Esophagus (tissue), 2 donors: ENCODE measurements around the gene BMP10. TPM values are rescaled to one million over a fixed set of nuclear protein-coding genes. Genes with fewer than 3 reads are reported as not detected.
"Not testable (repeated sequence)": the region's sequence is repeated elsewhere in the genome, so short reads cannot be mapped to it uniquely, and the experiment has no call there.

Experiments used
- H3K27ac ChIP-seq, 2 donors: one replicate each; pipeline ENCODE4 v1.5.1; 2013; ENCODE audit warnings: low read depth in 2 of 2, mild to moderate bottlenecking in 2 of 2, inconsistent platforms in 1 of 2, low read length in 1 of 2, moderate library complexity in 1 of 2
- H3K27me3 ChIP-seq, 2 donors: one replicate each; pipeline ENCODE4 v1.6.1; 2013; ENCODE audit warnings: low read length in 2 of 2, control low read depth in 1 of 2, mild to moderate bottlenecking in 1 of 2; ENCODE audit not compliant: insufficient read depth in 2 of 2, control insufficient read depth in 1 of 2
- H3K36me3 ChIP-seq, 2 donors: one replicate each; pipeline ENCODE4 v1.6.1; 2013; ENCODE audit warnings: low read length in 1 of 2; ENCODE audit not compliant: control insufficient read depth in 2 of 2, insufficient read depth in 2 of 2
- H3K4me1 ChIP-seq, 2 donors: one replicate each; pipeline ENCODE4 v1.6.1; 2013; ENCODE audit warnings: low read length in 1 of 2; ENCODE audit not compliant: control insufficient read depth in 2 of 2, insufficient read depth in 2 of 2
- H3K4me3 ChIP-seq, 2 donors: one replicate each; pipeline ENCODE4 v1.5.1; 2013; ENCODE audit warnings: low read length in 2 of 2, mild to moderate bottlenecking in 2 of 2, low read depth in 1 of 2, moderate library complexity in 1 of 2
- H3K9me3 ChIP-seq, 2 donors: one replicate each; pipeline ENCODE4 v1.6.1; 2013; ENCODE audit warnings: mild to moderate bottlenecking in 2 of 2, low read depth in 1 of 2, low read length in 1 of 2, moderate library complexity in 1 of 2; ENCODE audit not compliant: control insufficient read depth in 2 of 2, insufficient read depth in 1 of 2
- WGBS, 2 donors: extraction: QIAGEN DNeasy Blood & Tissue Kit; methylation state at CpG; one replicate each; pipeline ENCODE4 v1.1.7; 2013; 5-methylcytosine and 5-hydroxymethylcytosine counted together
- polyA plus RNA-seq, 2 donors: library from polyadenylated mRNA; stranded (reverse); fragments of 200-250 nt; gene quantifications; one replicate each; pipeline ENCODE4 v1.2.3, GENCODE V29; 2013
- donor health status: healthy with polysubstance abuse.
- donor health status: Bipolar disorder and iron deficiency.

The BMP10 gene
- polyA plus RNA-seq, 2 donors, result not detected

DNA sequence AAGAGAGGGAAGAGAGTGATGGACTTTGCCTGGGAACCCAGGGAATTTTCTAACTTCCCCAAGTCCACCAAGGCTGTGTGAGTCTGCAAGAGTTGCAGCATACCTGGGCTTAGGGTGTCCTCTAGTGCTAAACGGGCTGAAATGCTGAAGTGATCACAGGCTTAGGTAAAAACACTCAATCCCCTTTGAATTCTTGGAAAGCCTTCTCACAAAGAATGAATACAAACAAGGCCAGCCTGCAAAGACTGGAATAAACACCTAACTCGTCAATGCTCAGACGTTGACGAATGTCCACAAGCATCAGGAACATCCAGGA lies 30.0 kb upstream of the BMP10 start:
- no peaks in the 10 kb centered on the region for H3K27me3 ChIP-seq
- no peaks in the 10 kb centered on the region for H3K4me1 ChIP-seq
- no peak overlapping the region for H3K4me3 ChIP-seq
- H3K36me3 ChIP-seq, result no peaks in the 10 kb centered on the region
- no peak overlapping the region for H3K27ac ChIP-seq
- 77 to 84% methylated on average over 4 of the region's 4 CpGs for WGBS, 2 donors
- peaks cover 0 to 4% of the 10 kb centered on the region in 2 donors for H3K9me3 ChIP-seq

DNA sequence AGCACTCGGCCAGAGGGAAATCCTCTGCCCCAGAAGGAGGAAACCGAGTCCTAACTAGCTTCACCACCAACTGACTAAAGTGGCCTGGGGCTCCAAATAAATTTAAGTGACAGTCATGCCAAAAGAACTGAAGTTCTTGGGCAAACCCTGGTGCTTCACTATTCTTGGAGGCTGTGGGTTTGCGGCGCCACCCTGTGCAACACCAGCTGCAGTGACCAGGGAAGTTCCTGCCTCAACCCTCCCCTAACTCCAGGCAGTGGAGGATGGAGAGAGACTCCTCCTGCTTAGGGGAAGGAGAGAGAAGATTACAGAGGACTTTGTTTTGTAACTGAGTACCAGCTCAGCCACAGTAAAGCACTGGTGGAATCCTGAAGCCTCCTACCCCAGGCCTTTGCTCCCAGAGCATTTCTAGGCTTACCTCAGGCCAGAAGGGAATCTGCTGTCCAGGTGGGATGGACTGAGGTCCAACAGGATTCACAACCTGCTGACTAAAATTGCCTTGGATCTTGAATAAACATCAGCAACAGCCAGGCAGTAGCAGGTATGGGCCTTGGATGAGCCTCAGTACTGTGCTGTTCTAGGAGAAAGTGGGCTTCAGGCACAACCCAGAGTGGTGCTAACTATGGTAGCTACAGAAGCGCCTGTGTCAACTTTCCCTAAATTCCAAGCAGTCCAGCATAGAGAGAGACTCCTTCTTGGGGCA lies 29.4 kb upstream of the BMP10 start:
- WGBS, 2 donors, result 92 to 94% methylated on average over 5 of the region's 5 CpGs
- Histone ChIP-seq H3K9me3 (peaks cover 0 to 4% of the 10 kb centered on the region in 2 donors), H3K27ac (no peak overlapping the region), H3K4me1 (no peaks in the 10 kb centered on the region), H3K27me3 (no peaks in the 10 kb centered on the region), H3K36me3 (no peaks in the 10 kb centered on the region), H3K4me3 (no peak overlapping the region)

DNA sequence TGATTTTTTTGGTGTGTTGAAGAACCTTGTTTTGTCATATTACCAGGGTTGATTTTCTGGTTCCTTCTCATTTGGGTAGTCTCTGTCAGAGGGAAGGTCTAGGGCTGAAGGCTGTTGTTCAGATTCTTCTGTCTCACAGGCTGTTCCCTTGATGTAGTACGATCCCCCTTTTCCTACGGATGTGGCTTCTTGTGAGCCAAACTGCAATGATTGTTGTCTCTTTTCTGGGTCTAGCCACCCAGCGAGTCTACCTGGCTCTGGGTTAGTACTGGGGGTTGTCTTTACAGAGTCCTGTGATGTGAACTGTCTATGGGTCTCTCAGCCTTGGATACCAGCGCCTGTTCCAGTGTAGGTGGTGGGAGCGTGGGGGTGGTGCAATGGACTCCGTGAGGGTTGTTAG lies 24.8 kb upstream of the BMP10 start:
- not testable (repeated sequence) for H3K27me3 ChIP-seq, H3K9me3 ChIP-seq, H3K4me1 ChIP-seq, H3K27ac ChIP-seq, H3K4me3 ChIP-seq, H3K36me3 ChIP-seq
- 92 to 96% methylated on average over 6 of the region's 6 CpGs for WGBS, 2 donors

DNA sequence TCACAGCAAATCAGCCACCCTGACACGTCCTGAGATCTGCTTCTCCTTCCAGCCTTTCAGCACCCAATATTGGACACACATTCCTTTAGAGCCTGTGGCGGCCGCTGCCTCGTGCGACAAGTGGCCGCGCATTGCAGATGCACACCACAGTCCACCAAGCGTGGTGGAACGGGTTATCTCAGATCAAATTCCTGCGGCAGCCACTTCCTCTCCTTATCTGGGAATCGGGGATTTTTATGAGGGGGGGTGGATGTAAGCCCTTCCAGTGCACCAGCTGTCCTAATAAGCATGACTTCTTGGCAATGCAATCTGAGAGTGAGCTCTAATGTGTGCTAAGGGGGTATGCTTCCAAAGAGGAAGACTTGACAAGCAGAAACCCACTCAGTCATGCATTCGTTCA lies 18.3 kb upstream of the BMP10 start:
- H3K4me3 ChIP-seq, result no peak overlapping the region
- no peaks in the 10 kb centered on the region for H3K9me3 ChIP-seq
- H3K27me3 ChIP-seq, result no peaks in the 10 kb centered on the region
- WGBS, 2 donors, result 79 to 92% methylated on average over 12 of the region's 12 CpGs
- H3K27ac ChIP-seq, result no peak overlapping the region
- no peaks in the 10 kb centered on the region for H3K36me3 ChIP-seq
- no peaks in the 10 kb centered on the region for H3K4me1 ChIP-seq

DNA sequence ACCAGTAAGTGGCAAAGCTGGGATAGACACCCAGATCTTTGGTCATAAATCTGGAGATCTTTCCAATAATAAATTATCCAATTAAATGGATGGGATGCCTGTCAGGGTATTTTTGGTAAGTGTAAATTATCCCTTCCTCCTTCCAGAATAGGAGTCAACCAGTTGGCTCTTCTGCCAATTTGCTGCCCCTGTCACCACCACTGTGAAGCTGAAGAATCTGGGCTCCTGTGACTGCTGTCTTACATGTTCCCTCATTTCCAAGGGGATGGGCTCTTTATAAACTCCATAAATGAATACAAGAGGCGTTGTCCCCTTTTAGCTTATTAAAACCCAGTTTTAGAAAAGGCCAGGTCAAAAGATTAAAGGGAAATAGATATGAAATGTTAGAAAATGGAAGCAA lies 17.8 kb upstream of the BMP10 start:
- Histone ChIP-seq H3K9me3 (no peaks in the 10 kb centered on the region), H3K27ac (no peak overlapping the region), H3K4me3 (no peak overlapping the region), H3K36me3 (no peaks in the 10 kb centered on the region), H3K4me1 (no peaks in the 10 kb centered on the region), H3K27me3 (no peaks in the 10 kb centered on the region)
- WGBS, 2 donors, result 76 to 89% methylated on average over 1 of the region's 1 CpG

DNA sequence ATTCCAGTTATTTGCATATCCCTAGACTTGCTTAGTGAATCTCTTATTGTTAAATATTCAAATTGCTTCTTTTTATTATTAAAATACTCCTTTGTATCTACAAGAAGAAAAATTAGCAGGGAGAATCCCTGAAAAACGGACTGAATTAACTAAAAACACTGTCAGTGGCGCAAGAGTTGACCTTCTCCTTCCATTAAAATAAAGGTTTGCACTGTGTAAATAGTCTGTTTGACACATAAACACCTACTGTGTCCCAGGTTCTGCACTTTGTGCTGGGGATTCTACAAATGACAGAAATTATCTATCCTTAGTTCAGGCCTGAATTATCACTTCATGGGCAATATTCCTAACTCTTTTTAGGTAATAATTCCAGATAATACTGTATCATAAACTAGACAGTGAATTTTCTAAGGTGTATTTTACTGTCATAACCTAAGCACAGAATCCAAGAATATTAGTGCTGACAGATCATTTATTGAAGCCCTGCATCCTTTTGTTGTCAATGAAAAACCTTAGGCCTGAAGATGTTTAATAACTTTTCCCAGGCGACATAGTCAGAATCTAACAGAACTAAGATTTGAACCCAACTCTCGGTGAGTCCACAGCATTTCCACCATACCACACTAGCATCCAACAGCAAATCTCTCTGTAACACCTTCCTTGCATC lies 17.0 kb upstream of the BMP10 start:
- no peak overlapping the region for H3K4me3 ChIP-seq
- WGBS, 2 donors, result 85 to 89% methylated on average over 4 of the region's 4 CpGs

DNA sequence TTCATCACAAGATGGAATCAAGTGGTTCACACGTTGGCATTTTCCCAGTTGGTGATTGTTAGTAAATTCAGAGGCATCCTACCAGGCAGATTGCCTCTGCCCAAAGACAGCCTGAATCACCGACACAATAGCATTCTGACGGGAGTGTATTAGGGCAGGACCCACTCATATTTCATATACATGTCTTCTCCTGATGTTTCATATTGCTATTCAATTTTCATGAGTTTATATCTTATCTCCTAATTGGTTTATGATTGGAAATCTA lies 14.5 kb upstream of the BMP10 start:
- WGBS, 2 donors, result 76 to 77% methylated on average over 3 of the region's 3 CpGs
- Histone ChIP-seq H3K4me3 (no peak overlapping the region), H3K27ac (no peak overlapping the region), H3K4me1 (no peaks in the 10 kb centered on the region), H3K9me3 (no peaks in the 10 kb centered on the region), H3K27me3 (no peaks in the 10 kb centered on the region), H3K36me3 (no peaks in the 10 kb centered on the region)

More for the DNA sequence above, 17.0 kb upstream of the BMP10 start:
- no peaks in the 10 kb centered on the region for H3K4me1 ChIP-seq
- H3K36me3 ChIP-seq, result no peaks in the 10 kb centered on the region
- H3K27ac ChIP-seq, result no peak overlapping the region
- H3K9me3 ChIP-seq, result no peaks in the 10 kb centered on the region
- H3K27me3 ChIP-seq, result no peaks in the 10 kb centered on the region

DNA sequence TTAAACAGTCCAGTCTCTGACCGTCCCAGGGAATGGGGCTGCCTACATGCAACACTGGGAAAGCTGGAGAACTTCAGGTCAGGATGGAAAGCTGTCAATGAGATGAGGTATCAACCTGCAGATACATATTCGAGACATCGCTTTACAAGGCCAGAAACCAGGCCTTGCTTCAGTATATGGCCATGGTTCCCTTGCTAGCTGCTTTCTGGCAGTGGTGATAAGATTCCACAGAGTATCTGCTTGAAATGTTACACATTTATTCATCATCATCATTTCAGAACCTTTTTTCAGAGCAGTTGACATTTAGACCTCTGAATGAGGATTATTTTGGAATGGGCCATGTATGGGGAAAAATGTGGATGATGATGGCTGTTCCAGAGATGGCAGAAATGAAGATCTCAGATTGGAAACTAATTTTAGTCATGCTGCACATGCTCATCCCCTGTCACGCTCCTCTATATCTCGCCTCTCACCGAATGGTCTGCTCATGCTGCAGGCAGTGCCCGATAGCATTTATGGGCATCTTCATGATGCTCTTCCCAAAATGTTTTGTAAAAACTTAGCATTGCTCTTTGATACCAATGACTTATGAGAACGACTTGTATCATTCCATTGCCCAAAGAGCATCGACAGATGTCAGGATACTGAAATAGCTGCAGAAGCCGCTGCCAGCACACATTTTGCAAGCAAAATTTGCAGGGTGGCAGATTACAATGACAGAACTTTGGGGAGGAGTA lies 14.0 kb upstream of the BMP10 start:
- 93% methylated on average over 10 of the region's 10 CpGs for whole genome bisulfite sequencing, 2 donors
- Histone ChIP-seq H3K4me3 (no peak overlapping the region), H3K27ac (no peak overlapping the region), H3K27me3 (no peaks in the 10 kb centered on the region), H3K4me1 (no peaks in the 10 kb centered on the region), H3K9me3 (no peaks in the 10 kb centered on the region), H3K36me3 (no peaks in the 10 kb centered on the region)

DNA sequence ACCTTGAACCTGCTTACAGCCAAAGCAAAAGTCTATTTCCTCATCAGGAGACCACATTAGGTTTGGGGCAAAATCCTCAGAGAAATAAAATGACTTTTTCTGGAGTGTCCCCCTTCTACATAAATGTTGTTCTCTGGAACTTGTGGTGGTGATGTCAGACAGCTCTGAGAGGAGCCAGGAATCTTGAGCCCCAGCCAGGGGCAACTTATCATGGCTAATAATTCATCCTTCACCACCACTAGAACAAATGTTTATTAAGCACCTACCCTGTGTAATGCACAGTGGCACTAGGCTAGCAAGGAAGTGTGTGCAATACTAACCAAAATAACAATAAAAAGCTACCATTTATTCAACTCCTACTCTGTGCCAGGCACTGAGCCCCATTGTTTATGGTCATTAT lies 9.0 kb upstream of the BMP10 start:
- H3K27ac ChIP-seq, result no peak overlapping the region
- no peaks in the 10 kb centered on the region for H3K27me3 ChIP-seq
- no peaks in the 10 kb centered on the region for H3K9me3 ChIP-seq
- no peaks in the 10 kb centered on the region for H3K4me1 ChIP-seq
- no peaks in the 10 kb centered on the region for H3K36me3 ChIP-seq
- H3K4me3 ChIP-seq, result no peak overlapping the region

DNA sequence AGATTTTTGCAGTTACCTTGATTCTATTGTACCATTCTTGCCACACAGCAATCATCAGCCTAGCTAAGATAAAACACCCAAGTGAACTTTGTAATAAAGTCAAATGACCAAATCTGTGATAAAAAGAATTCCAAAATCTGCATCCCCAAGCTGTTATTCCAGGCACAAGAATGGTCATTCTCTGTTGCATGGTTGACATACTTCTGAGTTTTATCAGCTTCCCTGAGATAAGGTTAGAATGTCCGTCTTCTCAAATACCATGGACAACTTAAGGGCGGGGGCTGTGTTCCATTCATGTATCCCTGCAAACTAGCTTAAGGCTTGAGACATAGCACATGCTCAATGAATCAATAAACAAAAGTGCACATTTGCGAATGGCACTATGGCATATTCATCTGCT lies 8.1 kb upstream of the BMP10 start:
- Histone ChIP-seq H3K36me3 (no peaks in the 10 kb centered on the region), H3K27ac (no peak overlapping the region), H3K4me1 (no peaks in the 10 kb centered on the region), H3K4me3 (no peak overlapping the region), H3K27me3 (no peaks in the 10 kb centered on the region), H3K9me3 (no peaks in the 10 kb centered on the region)
- 68 to 83% methylated on average over 3 of the region's 3 CpGs for WGBS, 2 donors
